H9 (cell line): ENCODE results near the gene ZNF584. TPM values are rescaled to one million over a fixed set of nuclear protein-coding genes. Genes with fewer than 3 reads are reported as not detected.

Experiments
- DNase-seq: peaks from one replicate; pipeline ENCODE4 v3.0.0-alpha.2; 2017
- H2AFZ ChIP-seq: one replicate; pipeline ENCODE4 v1.6.1; 2013; ENCODE audit warnings: mild to moderate bottlenecking, low read length, control low read depth, moderate library complexity
- H2AK5ac ChIP-seq: 2 replicates; pipeline ENCODE4 v1.6.1; 2013; ENCODE audit warnings: low read length, control low read depth, mixed read lengths; ENCODE audit not compliant: insufficient read length
- H2BK120ac ChIP-seq: one replicate; pipeline ENCODE4 v1.6.1; 2013; ENCODE audit warnings: low read depth, mild to moderate bottlenecking, low read length, control low read depth, inconsistent platforms; ENCODE audit not compliant: poor library complexity, severe bottlenecking
- H2BK12ac ChIP-seq: 2 replicates; pipeline ENCODE4 v1.6.1; 2013; ENCODE audit warnings: low read length, control low read depth, mixed read lengths, low read depth; ENCODE audit not compliant: insufficient read length
- H2BK15ac ChIP-seq: 2 replicates; pipeline ENCODE4 v1.6.1; 2013; ENCODE audit warnings: low read depth, low read length, control low read depth
- H2BK20ac ChIP-seq: one replicate; pipeline ENCODE4 v1.6.1; 2013; ENCODE audit warnings: low read depth, mild to moderate bottlenecking, low read length, control low read depth, inconsistent platforms; ENCODE audit not compliant: poor library complexity, severe bottlenecking
- H2BK5ac ChIP-seq: 2 replicates; pipeline ENCODE4 v1.6.1; 2013; ENCODE audit warnings: low read length, control low read depth, mixed read lengths; ENCODE audit not compliant: insufficient read length
- H3K14ac ChIP-seq: 2 replicates; pipeline ENCODE4 v1.6.1; 2013; ENCODE audit warnings: low read length, control low read depth; ENCODE audit not compliant: insufficient read depth
- H3K18ac ChIP-seq: 2 replicates; pipeline ENCODE4 v1.6.1; 2013; ENCODE audit warnings: low read depth, mild to moderate bottlenecking, mixed read lengths, low read length, control low read depth; ENCODE audit not compliant: insufficient read length
- H3K23ac ChIP-seq: 2 replicates; pipeline ENCODE4 v1.6.1; 2013; ENCODE audit warnings: low read length, control low read depth, mixed read lengths, low read depth; ENCODE audit not compliant: insufficient read length
- H3K23me2 ChIP-seq: 2 replicates; pipeline ENCODE4 v1.6.1; 2013; ENCODE audit warnings: low read depth, mild to moderate bottlenecking, mixed read lengths, low read length, control low read depth; ENCODE audit not compliant: insufficient read length, poor library complexity, severe bottlenecking
- H3K27ac ChIP-seq: 2 replicates; pipeline ENCODE4 v1.5.1; 2013; ENCODE audit warnings: low read length, control low read depth, mixed read lengths, low read depth; ENCODE audit not compliant: insufficient read length
- H3K27me3 ChIP-seq: 2 replicates; pipeline ENCODE4 v1.6.1; 2013; ENCODE audit warnings: low read length, control low read depth, inconsistent platforms; ENCODE audit not compliant: insufficient read depth
- H3K4ac ChIP-seq: 2 replicates; pipeline ENCODE4 v1.6.1; 2013; ENCODE audit warnings: low read depth, mild to moderate bottlenecking, control low read depth, inconsistent platforms, low read length, moderate library complexity
- H3K4me1 ChIP-seq: 2 replicates; pipeline ENCODE4 v1.6.1; 2013; ENCODE audit warnings: low read length, control low read depth, inconsistent platforms; ENCODE audit not compliant: insufficient read depth
- H3K4me2 ChIP-seq: 2 replicates; pipeline ENCODE4 v1.6.1; 2013; ENCODE audit warnings: low read length, control low read depth, mixed read lengths; ENCODE audit not compliant: insufficient read length, insufficient read depth
- H3K56ac ChIP-seq: 2 replicates; pipeline ENCODE4 v1.6.1; 2013; ENCODE audit warnings: low read depth, mild to moderate bottlenecking, mixed read lengths, low read length, control low read depth; ENCODE audit not compliant: insufficient read length
- H3K79me1 ChIP-seq: 2 replicates; pipeline ENCODE4 v1.6.1; 2013; ENCODE audit warnings: low read depth, mild to moderate bottlenecking, moderate library complexity, low read length, control low read depth, inconsistent platforms; ENCODE audit not compliant: insufficient read depth, poor library complexity, severe bottlenecking
- H3K79me2 ChIP-seq: 2 replicates; pipeline ENCODE4 v1.6.1; 2013; ENCODE audit warnings: low read length, control low read depth, inconsistent platforms; ENCODE audit not compliant: insufficient read depth
- H3K9ac ChIP-seq: 2 replicates; pipeline ENCODE4 v1.6.1; 2013; ENCODE audit warnings: low read length, control low read depth, mixed read lengths; ENCODE audit not compliant: insufficient read length; ENCODE audit errors: extremely low read depth
- H3K9me3 ChIP-seq: one replicate; pipeline ENCODE4 v1.6.1; 2013; ENCODE audit warnings: low read depth, low read length, inconsistent platforms; ENCODE audit not compliant: control insufficient read depth
- H3T11ph ChIP-seq: one replicate; pipeline ENCODE4 v1.6.1; 2013; ENCODE audit warnings: mild to moderate bottlenecking, low read length, control low read depth, inconsistent platforms
- H4K20me1 ChIP-seq: one replicate; pipeline ENCODE4 v1.6.1; 2013; ENCODE audit not compliant: control insufficient read depth, insufficient read length, insufficient read depth
- H4K5ac ChIP-seq: 2 replicates; pipeline ENCODE4 v1.6.1; 2013; ENCODE audit warnings: low read depth, mild to moderate bottlenecking, mixed read lengths, low read length, control low read depth; ENCODE audit not compliant: insufficient read length
- H4K8ac ChIP-seq: replicated peaks from 2 replicates; pipeline ENCODE4 v1.6.1; 2013; ENCODE audit warnings: low read length, control low read depth, mixed read lengths, low read depth; ENCODE audit not compliant: insufficient read length
- H4K91ac ChIP-seq: 2 replicates; pipeline ENCODE4 v1.6.1; 2013; ENCODE audit warnings: low read depth, mild to moderate bottlenecking, moderate library complexity, mixed read lengths, low read length, control low read depth; ENCODE audit not compliant: insufficient read length
- H3K27ac Mint-ChIP-seq, 3 experiments: 2 replicates in 2 of 3; 3 replicates in 1 of 3; pipeline ENCODE4 v1.8.0; 2020 to 2021; ENCODE audit warnings: mixed read lengths in 3 of 3, mild to moderate bottlenecking in 1 of 3, moderate library complexity in 1 of 3
- H3K27me3 Mint-ChIP-seq: 2 replicates; pipeline ENCODE4 v1.8.0; 2021; ENCODE audit warnings: low read depth, mild to moderate bottlenecking, moderate library complexity, mixed read lengths
- H3K36me3 Mint-ChIP-seq, 3 experiments: 2 replicates in 2 of 3; 3 replicates in 1 of 3; pipeline ENCODE4 v1.8.0; 2020 to 2021; ENCODE audit warnings: low read depth in 3 of 3, mixed read lengths in 3 of 3; ENCODE audit not compliant: insufficient read depth in 1 of 3
- H3K4me1 Mint-ChIP-seq, 2 experiments: 2 replicates each; pipeline ENCODE4 v1.8.0; 2020; ENCODE audit warnings: mixed read lengths in 2 of 2
- H3K4me3 Mint-ChIP-seq, 2 experiments: 2 replicates in 1 of 2; 3 replicates in 1 of 2; pipeline ENCODE4 v1.8.0; 2020 to 2021; ENCODE audit warnings: mild to moderate bottlenecking in 2 of 2, mixed read lengths in 2 of 2, moderate library complexity in 1 of 2
- H3K9me3 Mint-ChIP-seq, 2 experiments: 2 replicates in 1 of 2; 3 replicates in 1 of 2; pipeline ENCODE4 v1.8.0; 2020; ENCODE audit warnings: mild to moderate bottlenecking in 2 of 2, mixed read lengths in 2 of 2, moderate library complexity in 1 of 2
- WGBS: extraction: QIAGEN DNeasy Blood & Tissue Kit; methylation state at CpG from one replicate; pipeline ENCODE4 v1.1.7; 2013; ENCODE audit warnings: missing lambda C conversion rate, low lambda C conversion rate, mixed read lengths; ENCODE audit not compliant: insufficient read length; ENCODE audit errors: extremely low coverage; 5-methylcytosine and 5-hydroxymethylcytosine counted together
- total RNA-seq: library from RNA; stranded (reverse); gene quantifications from 2 replicates; pipeline ENCODE4 v1.2.1, GENCODE V29; 2021
- TF ChIP-seq, protein P1 (sequence below): fragments of 200-600 bp; sonication (generic); conservative IDR thresholded peaks from 3 replicates; pipeline ENCODE4 v1.8.0; 2021; ENCODE audit warnings: antibody characterized with exemption, mild to moderate bottlenecking

ZNF584 gene
- total RNA-seq, 1 experiment from 2014 or later = 7.4 TPM

DNA sequence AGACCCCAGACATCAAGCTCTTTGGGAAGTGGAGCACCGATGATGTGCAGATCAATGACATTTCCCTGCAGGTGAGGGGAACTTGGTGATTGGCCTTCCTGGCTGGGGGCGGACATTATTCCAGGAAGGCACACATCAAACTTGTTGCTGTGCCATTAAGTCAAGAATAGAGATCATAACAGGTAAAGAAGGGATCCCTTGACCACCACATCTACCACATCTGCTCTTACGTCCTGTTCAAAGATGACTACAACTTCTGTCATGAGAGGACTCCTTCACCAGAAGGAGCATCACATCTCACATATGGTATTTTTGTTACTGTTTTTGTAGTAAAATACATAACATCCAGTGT lies 20.3 kb upstream of the ZNF584 start:
- no CpG with 5 or more reads among the region's 3 CpGs for WGBS

More for the DNA sequence above, 20.3 kb upstream of the ZNF584 start:
- Histone ChIP-seq H3K23ac (no peak overlapping the region), H4K5ac (no peak overlapping the region), H3K27me3 (no peaks in the 10 kb centered on the region), H3K9ac (peak overlapping the region; percentile 85), H3K18ac (no peak overlapping the region), H3K4ac (no peak overlapping the region), H4K8ac (no peak overlapping the region), H3K9me3 (no peaks in the 10 kb centered on the region), H2BK120ac (no peak overlapping the region), H3K56ac (no peak overlapping the region), H4K91ac (no peak overlapping the region), H2AFZ (no peak overlapping the region), H3K4me1 (peaks cover 4% of the 10 kb centered on the region; the same call in 1 of the 2 replicates), H3K4me2 (peak overlapping the region; percentile 94), H3K27ac (no peak overlapping the region), H2BK12ac (no peak overlapping the region), H4K20me1 (no peaks in the 10 kb centered on the region), H3T11ph (no peak overlapping the region), H2BK5ac (no peak overlapping the region), H2BK20ac (no peak overlapping the region), H3K23me2 (peaks cover 7% of the 10 kb centered on the region), H2BK15ac (no peak overlapping the region), H3K79me2 (peaks cover 10% of the 10 kb centered on the region; the same call in 1 of the 2 replicates), H2AK5ac (no peak overlapping the region), H3K79me1 (peaks cover 3% of the 10 kb centered on the region), H3K14ac (no peak overlapping the region)
- H3K9me3 Mint-ChIP-seq = no peaks in the 10 kb centered on the region
- peak overlapping the region; percentile 95 to 99 for H3K4me3 Mint-ChIP-seq
- peaks cover 45 to 53% (median 46%) of the 10 kb centered on the region in 3 experiments for H3K36me3 Mint-ChIP-seq
- H3K27ac Mint-ChIP-seq = peak overlapping the region; percentile 68 to 95 (median 93); a peak in 4 of 7 replicates
- peak; percentile 24 for DNase-seq
- no peaks in the 10 kb centered on the region for H3K27me3 Mint-ChIP-seq
- peaks cover 22 to 30% of the 10 kb centered on the region in 2 experiments for H3K4me1 Mint-ChIP-seq
- TF ChIP-seq, protein P1, sequence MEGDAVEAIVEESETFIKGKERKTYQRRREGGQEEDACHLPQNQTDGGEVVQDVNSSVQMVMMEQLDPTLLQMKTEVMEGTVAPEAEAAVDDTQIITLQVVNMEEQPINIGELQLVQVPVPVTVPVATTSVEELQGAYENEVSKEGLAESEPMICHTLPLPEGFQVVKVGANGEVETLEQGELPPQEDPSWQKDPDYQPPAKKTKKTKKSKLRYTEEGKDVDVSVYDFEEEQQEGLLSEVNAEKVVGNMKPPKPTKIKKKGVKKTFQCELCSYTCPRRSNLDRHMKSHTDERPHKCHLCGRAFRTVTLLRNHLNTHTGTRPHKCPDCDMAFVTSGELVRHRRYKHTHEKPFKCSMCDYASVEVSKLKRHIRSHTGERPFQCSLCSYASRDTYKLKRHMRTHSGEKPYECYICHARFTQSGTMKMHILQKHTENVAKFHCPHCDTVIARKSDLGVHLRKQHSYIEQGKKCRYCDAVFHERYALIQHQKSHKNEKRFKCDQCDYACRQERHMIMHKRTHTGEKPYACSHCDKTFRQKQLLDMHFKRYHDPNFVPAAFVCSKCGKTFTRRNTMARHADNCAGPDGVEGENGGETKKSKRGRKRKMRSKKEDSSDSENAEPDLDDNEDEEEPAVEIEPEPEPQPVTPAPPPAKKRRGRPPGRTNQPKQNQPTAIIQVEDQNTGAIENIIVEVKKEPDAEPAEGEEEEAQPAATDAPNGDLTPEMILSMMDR = no peak
